HepG2 (cell line): ENCODE measurements around the gene IL1RAPL1. TPM values are rescaled to one million over a fixed set of nuclear protein-coding genes. Genes with fewer than 3 reads are reported as not detected.

ENCODE experiments used
- ATAC-seq: fragments of 200-7000 bp; cut with Tn5 transposase; 3 replicates; pipeline ENCODE4 v1.9.1; 2020; ENCODE audit warnings: mild to moderate bottlenecking, moderate library complexity
- BruUV-seq: library from RNA; stranded (reverse); fragments of 400-500 nt; replicated peaks from 2 replicates; lab custom pipeline; 2021; lab: Mats Ljungman, UMichigan
- CTCF ChIA-PET: fragments of 300-600 bp; formaldehyde crosslinking; extraction: SDS; loops from one replicate; lab custom pipeline; 2021; ENCODE audit warnings: low total read pairs, inconsistent platforms, low intra/inter-chr PET ratio; lab: Yijun Ruan, JAX
- POLR2A ChIA-PET: fragments of 350-600 bp; sonication (Branson Sonifier 250); formaldehyde crosslinking; loops from one replicate; lab custom pipeline; 2020; ENCODE audit warnings: antibody characterized with exemption, inconsistent platforms; lab: Yijun Ruan, JAX
- DNase-seq: peaks from one replicate; pipeline ENCODE4 v3.0.0-alpha.2; 2015; ENCODE audit warnings: low spot score
- FAIRE-seq: peaks from 3 replicates; lab custom pipeline; 2011; peaks lifted over from hg19 to GRCh38; lab: Jason Lieb, UNC
- H2AFZ ChIP-seq: one replicate; pipeline ENCODE4 v1.6.1; 2011; ENCODE audit warnings: low read length, inconsistent platforms
- H3K27ac ChIP-seq: fragments of 300-600 bp; 3 replicates; pipeline ENCODE4 v1.8.0; 2011; ENCODE audit warnings: mixed run types, mild to moderate bottlenecking, mixed read lengths, low read length, inconsistent platforms; ENCODE audit not compliant: insufficient read depth; ENCODE audit errors: extremely low read length
- H3K27me3 ChIP-seq, 2 experiments: fragments of 200-600 bp in 1 of 2; 2 replicates in 1 of 2; 3 replicates in 1 of 2; pipeline versions ENCODE4 v1.6.0 to v1.8.0; 2011; ENCODE audit warnings: low read length in 2 of 2, mild to moderate bottlenecking in 2 of 2, moderate library complexity in 2 of 2, inconsistent platforms in 1 of 2; ENCODE audit not compliant: insufficient read depth in 2 of 2, control insufficient read depth in 1 of 2
- H3K36me3 ChIP-seq, 2 experiments: fragments of 200-600 bp in 1 of 2; replicated peaks in 1 of 2; 2 replicates in 1 of 2; 3 replicates in 1 of 2; pipeline versions ENCODE4 v1.5.1 to v1.8.0; 2011; ENCODE audit warnings: low read length in 2 of 2, inconsistent platforms in 1 of 2; ENCODE audit not compliant: insufficient read depth in 2 of 2, control insufficient read depth in 1 of 2
- H3K4me1 ChIP-seq: 2 replicates; pipeline ENCODE4 v1.5.1; 2012; ENCODE audit warnings: low read length, inconsistent platforms; ENCODE audit not compliant: insufficient read depth
- H3K4me2 ChIP-seq: 2 replicates; pipeline ENCODE4 v1.6.0; 2011; ENCODE audit warnings: low read depth, low read length, inconsistent platforms
- H3K4me3 ChIP-seq, 3 experiments: fragments of 200-600 bp in 1 of 3; sonication (generic), shearing (Covaris generic) in 1 of 3; replicated peaks in 1 of 3; 2 replicates each; pipeline ENCODE4 v1.5.1; 2011 to 2016; ENCODE audit warnings: low read length in 3 of 3, inconsistent platforms in 2 of 3, low read depth in 2 of 3, mild to moderate bottlenecking in 2 of 3, control low read depth in 1 of 3, mixed read lengths in 1 of 3; ENCODE audit not compliant: insufficient read depth in 1 of 3
- H3K79me2 ChIP-seq: one replicate; pipeline ENCODE4 v1.6.1; 2011; ENCODE audit warnings: low read length, inconsistent platforms; ENCODE audit not compliant: insufficient read depth
- H3K9ac ChIP-seq: 2 replicates; pipeline ENCODE4 v1.6.0; 2011; ENCODE audit warnings: mild to moderate bottlenecking, low read depth, low read length, inconsistent platforms; ENCODE audit not compliant: insufficient read depth
- H3K9me3 ChIP-seq: 2 replicates; pipeline ENCODE4 v1.5.1; 2012; ENCODE audit warnings: mild to moderate bottlenecking, low read length
- H4K20me1 ChIP-seq: 2 replicates; pipeline ENCODE4 v1.6.0; 2011; ENCODE audit warnings: inconsistent platforms, mild to moderate bottlenecking, low read length, moderate library complexity; ENCODE audit not compliant: insufficient read depth
- AGO2 ChIP-seq: fragments of 200-400 bp; formaldehyde crosslinking; optimal IDR thresholded peaks from 2 replicates; pipeline ENCODE3; 2017; ENCODE audit warnings: mild to moderate bottlenecking, low read depth, low read length, moderate library complexity
- ARNTL ChIP-seq: sonication (generic); formaldehyde crosslinking; IDR thresholded peaks from 2 replicates; pipeline ENCODE4 v1.4.0; 2020; ENCODE audit warnings: mild to moderate bottlenecking, missing genetic modification reagents
- CC2D1A ChIP-seq: sonication (generic); formaldehyde crosslinking; IDR thresholded peaks from 2 replicates; pipeline ENCODE4 v1.8.1; 2023; ENCODE audit warnings: mild to moderate bottlenecking, missing genetic modification reagents
- EHMT2 ChIP-seq: fragments of 200-600 bp; sonication (generic); IDR thresholded peaks from 2 replicates; pipeline ENCODE4 v1.7.0; 2017; ENCODE audit warnings: antibody characterized with exemption, low read depth, low read length, borderline replicate concordance
- IRX3 ChIP-seq: sonication (generic); formaldehyde crosslinking; IDR thresholded peaks from 2 replicates; pipeline ENCODE4 v1.8.1; 2023; ENCODE audit warnings: mild to moderate bottlenecking, low read depth, missing genetic modification reagents, borderline replicate concordance
- KMT2B ChIP-seq: IDR thresholded peaks from 2 replicates; pipeline ENCODE4 v1.6.1; 2016; ENCODE audit warnings: missing genetic modification reagents, missing compliant biosample characterization
- MED13 ChIP-seq: sonication (generic); formaldehyde crosslinking; IDR thresholded peaks from 2 replicates; pipeline ENCODE4 v1.5.0; 2020; ENCODE audit warnings: missing genetic modification reagents
- NCOR1 ChIP-seq: fragments of 200-600 bp; sonication (generic); IDR thresholded peaks from 2 replicates; pipeline ENCODE4 v1.7.0; 2017; ENCODE audit warnings: antibody characterized with exemption, low read length, borderline replicate concordance
- NFE2 ChIP-seq: sonication (generic); formaldehyde crosslinking; IDR thresholded peaks from 2 replicates; pipeline ENCODE4 v1.4.0; 2020; ENCODE audit warnings: missing genetic modification reagents
- NFYC ChIP-seq: IDR thresholded peaks from 2 replicates; pipeline ENCODE4 v1.6.1; 2016; ENCODE audit warnings: missing genetic modification reagents, missing compliant biosample characterization
- RBFOX2 ChIP-seq: fragments of 200-400 bp; formaldehyde crosslinking; IDR thresholded peaks from 2 replicates; pipeline ENCODE4 v1.6.1; 2017; ENCODE audit warnings: low read depth, mild to moderate bottlenecking, low read length
- SAFB2 ChIP-seq: sonication (generic); formaldehyde crosslinking; IDR thresholded peaks from 2 replicates; pipeline ENCODE4 v1.5.1; 2020; ENCODE audit warnings: missing genetic modification reagents, low read depth, mild to moderate bottlenecking, borderline replicate concordance
- SMYD3 ChIP-seq: sonication (generic); formaldehyde crosslinking; IDR thresholded peaks from 2 replicates; pipeline ENCODE4 v1.8.1; 2023; ENCODE audit warnings: mild to moderate bottlenecking, missing genetic modification reagents
- TAF1 ChIP-seq: sonication (generic); formaldehyde crosslinking; IDR thresholded peaks from 2 replicates; pipeline ENCODE4 v1.4.0; 2020; ENCODE audit warnings: missing genetic modification reagents
- ZBTB34 ChIP-seq: sonication (generic); formaldehyde crosslinking; IDR thresholded peaks from 2 replicates; pipeline ENCODE4 v1.8.0; 2022; ENCODE audit warnings: mild to moderate bottlenecking, missing genetic modification reagents
- ZNF138 ChIP-seq: sonication (generic); formaldehyde crosslinking; IDR thresholded peaks from 2 replicates; pipeline ENCODE4 v1.5.0; 2020; ENCODE audit warnings: mild to moderate bottlenecking, low read depth, missing genetic modification reagents
- ZNF564 ChIP-seq: sonication (generic); formaldehyde crosslinking; IDR thresholded peaks from 2 replicates; pipeline ENCODE4 v1.8.1; 2023; ENCODE audit warnings: mild to moderate bottlenecking, missing genetic modification reagents
- ZNF737 ChIP-seq: sonication (generic); formaldehyde crosslinking; IDR thresholded peaks from 2 replicates; pipeline ENCODE4 v1.5.0; 2020; ENCODE audit warnings: missing genetic modification reagents, mild to moderate bottlenecking, borderline replicate concordance
- ZNF800 ChIP-seq: sonication (generic); formaldehyde crosslinking; IDR thresholded peaks from 2 replicates; pipeline ENCODE4 v1.4.0; 2020; ENCODE audit warnings: missing genetic modification reagents
- ZNF816 ChIP-seq: sonication (generic); formaldehyde crosslinking; IDR thresholded peaks from 2 replicates; pipeline ENCODE4 v1.8.0; 2022; ENCODE audit warnings: missing genetic modification reagents, mild to moderate bottlenecking, borderline replicate concordance
- WGBS: methylation state at CpG from one replicate; pipeline ENCODE4 v1.1.6; 2017; ENCODE audit warnings: low lambda C conversion rate; 5-methylcytosine and 5-hydroxymethylcytosine counted together
- in situ Hi-C: cut with HindIII; loops from 2 replicates; pipeline ENCODE4 v1.10.0; 2017; ENCODE audit warnings: low pct_unique_long_range_greater_than_20kb; ENCODE audit not compliant: extremely low pct_ligation_motif_present
- intact Hi-C: fragments of 100-400 bp; cut with micrococcal nuclease; formaldehyde crosslinking; loops from one replicate; pipeline ENCODE4 v1.10.0; 2022; ENCODE audit not compliant: unreplicated experiment
- polyA plus RNA-seq, 8 experiments: library from polyadenylated mRNA; depleted of rRNA in 3 of 8; stranded (reverse) in 7 of 8; unstranded in 1 of 8; fragments of >200 nt; fragmentation: Illumina TruSeq in 4 of 8; extraction: Trizol in 4 of 8; gene quantifications; 2 replicates each; pipeline versions ENCODE4 v1.2.1 to v1.2.3, GENCODE V29; 2011 to 2016; ENCODE audit warnings: low read depth in 4 of 8, missing spikeins in 1 of 8, mixed read lengths in 1 of 8; ENCODE audit not compliant: insufficient read depth in 1 of 8
- total RNA-seq, 5 experiments: library from RNA; depleted of rRNA; stranded (reverse); fragments of >200 nt; fragmentation: Illumina TruSeq; extraction: Trizol; gene quantifications; 2 replicates each; pipeline ENCODE4 v1.2.3, GENCODE V29; 2016; ENCODE audit warnings: low read depth in 1 of 5
- TF ChIP-seq, protein P1 (sequence below): IDR thresholded peaks from 2 replicates; pipeline ENCODE4 v1.6.1; 2016; ENCODE audit warnings: missing biosample characterization, missing genetic modification reagents, low read depth

IL1RAPL1 gene
- total and polyA plus RNA-seq, 2 of the 13 experiments (the other 11 are each of a cell fraction or from before 2014, with no cell fraction given), result 0.04 TPM; not detected in 1

GRCh38 chrX:29490606-29491005, 903.4 kb downstream of the IL1RAPL1 start (continued):
- no peak for TF ChIP-seq KMT2B
- no peak for TF ChIP-seq EHMT2
- no peak for TF ChIP-seq CC2D1A (CRISPR knock-in tag)
- TF ChIP-seq SAFB2 (CRISPR knock-in tag), result no peak
- TF ChIP-seq ZNF816 (CRISPR knock-in tag), result no peak
- no peak for TF ChIP-seq ZNF564
- no peak for TF ChIP-seq NCOR1
- no peak for TF ChIP-seq ZNF138 (CRISPR knock-in tag)
- TF ChIP-seq, all 625 proteins: peak for 0

GRCh38 chrX:29491659-29492058, 904.4 kb downstream of the IL1RAPL1 start:
- ATAC-seq (no peak), DNase-seq (no peak), FAIRE-seq (no peak)
- no peak overlapping the region for H3K9ac ChIP-seq
- no peaks in the 10 kb centered on the region for H3K79me2 ChIP-seq
- no TSS peak for BruUV-seq
- H2AFZ ChIP-seq, result no peak overlapping the region
- no peaks in the 10 kb centered on the region for H3K36me3 ChIP-seq
- no peaks in the 10 kb centered on the region for H4K20me1 ChIP-seq
- CTCF ChIA-PET, result no interaction called here
- no peak overlapping the region for H3K4me3 ChIP-seq
- 22% methylated on average over 3 of the region's 3 CpGs for WGBS
- no peaks in the 10 kb centered on the region for H3K27me3 ChIP-seq
- no peaks in the 10 kb centered on the region for H3K9me3 ChIP-seq
- in situ Hi-C loops (no loop called here), intact Hi-C loops (no loop called here)
- no peak overlapping the region for H3K27ac ChIP-seq
- H3K4me1 ChIP-seq, result no peaks in the 10 kb centered on the region
- H3K4me2 ChIP-seq, result no peak overlapping the region
- POLR2A ChIA-PET, result no interaction called here
- no peak for TF ChIP-seq ZNF737 (CRISPR knock-in tag)
- TF ChIP-seq AGO2, result no peak
- no peak for TF ChIP-seq RBFOX2
- TF ChIP-seq SMYD3, result no peak
- no peak for TF ChIP-seq IRX3 (CRISPR knock-in tag)
- TF ChIP-seq, protein P1, sequence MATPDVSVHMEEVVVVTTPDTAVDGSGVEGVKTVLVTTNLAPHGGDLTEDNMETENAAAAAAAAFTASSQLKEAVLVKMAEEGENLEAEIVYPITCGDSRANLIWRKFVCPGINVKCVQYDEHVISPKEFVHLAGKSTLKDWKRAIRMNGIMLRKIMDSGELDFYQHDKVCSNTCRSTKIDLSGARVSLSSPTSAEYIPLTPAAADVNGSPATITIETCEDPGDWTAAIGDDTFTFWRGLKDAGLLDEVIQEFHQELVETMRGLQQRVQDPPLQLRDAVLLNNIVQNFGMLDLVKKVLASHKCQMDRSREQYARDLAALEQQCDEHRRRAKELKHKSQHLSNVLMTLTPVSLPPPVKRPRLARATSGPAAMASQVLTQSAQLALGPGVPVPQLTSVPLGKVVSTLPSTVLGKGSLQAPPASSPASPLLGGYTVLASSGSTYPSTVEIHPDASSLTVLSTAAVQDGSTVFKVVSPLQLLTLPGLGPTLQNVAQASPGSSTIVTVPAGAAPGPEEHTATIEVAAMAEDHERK (CRISPR knock-in tag), result no peak
- no peak for TF ChIP-seq ZBTB34 (CRISPR knock-in tag)
- TF ChIP-seq TAF1 (CRISPR knock-in tag), result no peak
- TF ChIP-seq MED13 (CRISPR knock-in tag), result no peak
- TF ChIP-seq ARNTL (CRISPR knock-in tag), result no peak
- TF ChIP-seq ZNF800 (CRISPR knock-in tag), result no peak
- TF ChIP-seq NFE2 (CRISPR knock-in tag), result no peak
- TF ChIP-seq NFYC, result no peak
